ENCODE results near the gene EBF4. TPM values are rescaled to one million over a fixed set of nuclear protein-coding genes. Genes with fewer than 3 reads are reported as not detected.

Gene EBF4
- total RNA-seq, 2 experiments from 2014 or later = 1.5 to 4.4 TPM

DNA sequence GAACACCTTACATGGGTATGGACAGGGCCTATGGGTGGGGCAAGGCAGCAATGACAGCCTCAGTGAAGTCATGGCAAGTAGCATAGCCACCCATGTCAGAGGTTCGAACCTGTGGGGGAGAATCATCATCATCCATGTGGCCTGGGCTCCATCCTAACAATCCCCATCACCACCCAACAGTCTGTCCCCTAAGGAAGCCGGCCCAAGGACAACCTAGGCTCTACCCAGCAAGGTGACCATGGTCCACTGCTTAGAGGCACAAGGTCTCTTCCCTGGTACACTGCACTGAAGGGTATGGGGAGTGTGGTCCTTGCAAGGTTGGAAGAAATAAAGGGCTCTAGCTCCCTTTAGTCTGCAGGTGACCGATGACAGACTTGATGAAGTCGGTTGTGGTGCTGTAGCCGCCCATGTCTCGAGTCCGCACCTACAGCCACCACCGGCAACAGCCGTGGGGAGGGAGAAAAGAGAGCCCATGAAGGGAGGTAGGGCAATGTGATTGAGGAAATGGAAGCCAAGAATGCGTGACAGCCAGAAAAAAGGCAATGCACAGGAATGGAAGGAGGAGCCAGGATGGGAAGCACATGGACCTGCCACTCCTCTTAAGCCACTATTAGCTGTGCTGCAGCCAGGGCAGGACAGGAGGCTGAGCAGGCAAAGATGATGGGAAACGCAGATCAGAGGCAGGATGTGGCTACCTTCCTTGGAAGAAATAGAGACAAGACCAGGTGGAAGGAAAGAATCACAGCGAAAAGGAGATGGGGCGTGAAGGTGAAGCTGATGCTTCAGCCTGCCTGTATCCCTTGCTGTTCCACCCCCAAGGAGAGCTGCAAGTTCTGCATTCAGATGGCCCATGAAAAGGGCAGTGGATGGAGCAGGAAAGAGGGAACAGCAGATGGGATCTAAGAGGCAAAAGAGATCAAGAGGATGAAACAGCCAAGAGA is 33.9 kb upstream of the EBF4 start:
- ChIA-PET CTCF (ENCODE audit: unreplicated experiment) (no interaction called here), POLR2A (interaction anchor here (0.5 kb wide), 1 partner anchor 1814 kb away, joined by 3 read pairs; no protein-coding TSS in a partner anchor)
- H3K79me2 ChIP-seq (ENCODE audit: insufficient read depth, low read depth, low read length) = peaks cover 41% of the 10 kb centered on the region
- TF ChIP-seq EZH2phosphoT487 (IDR thresholded peaks at IDR 0.05; ENCODE audit: borderline replicate concordance, low read depth, low read length) = no peak
- TF ChIP-seq, protein P1, sequence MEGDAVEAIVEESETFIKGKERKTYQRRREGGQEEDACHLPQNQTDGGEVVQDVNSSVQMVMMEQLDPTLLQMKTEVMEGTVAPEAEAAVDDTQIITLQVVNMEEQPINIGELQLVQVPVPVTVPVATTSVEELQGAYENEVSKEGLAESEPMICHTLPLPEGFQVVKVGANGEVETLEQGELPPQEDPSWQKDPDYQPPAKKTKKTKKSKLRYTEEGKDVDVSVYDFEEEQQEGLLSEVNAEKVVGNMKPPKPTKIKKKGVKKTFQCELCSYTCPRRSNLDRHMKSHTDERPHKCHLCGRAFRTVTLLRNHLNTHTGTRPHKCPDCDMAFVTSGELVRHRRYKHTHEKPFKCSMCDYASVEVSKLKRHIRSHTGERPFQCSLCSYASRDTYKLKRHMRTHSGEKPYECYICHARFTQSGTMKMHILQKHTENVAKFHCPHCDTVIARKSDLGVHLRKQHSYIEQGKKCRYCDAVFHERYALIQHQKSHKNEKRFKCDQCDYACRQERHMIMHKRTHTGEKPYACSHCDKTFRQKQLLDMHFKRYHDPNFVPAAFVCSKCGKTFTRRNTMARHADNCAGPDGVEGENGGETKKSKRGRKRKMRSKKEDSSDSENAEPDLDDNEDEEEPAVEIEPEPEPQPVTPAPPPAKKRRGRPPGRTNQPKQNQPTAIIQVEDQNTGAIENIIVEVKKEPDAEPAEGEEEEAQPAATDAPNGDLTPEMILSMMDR (conservative IDR thresholded peaks at IDR 0.05; ENCODE audit: low read length) = no peak
- H3K9me2 ChIP-seq (ENCODE audit: insufficient read depth, low read length) = no peaks in the 10 kb centered on the region
- no peak overlapping the region for H3K4me3 ChIP-seq (ENCODE audit: low read depth, low read length, poor library complexity, severe bottlenecking)
- H3K27ac ChIP-seq (ENCODE audit: low read depth, low read length, poor library complexity, severe bottlenecking) = peak overlapping the region; percentile 3
- no peak for DNase-seq (ENCODE audit: low spot score)
- no TSS peak for BruUV-seq (replicated peaks)
- H2AFZ ChIP-seq (ENCODE audit: low read length) = no peak overlapping the region
- peaks cover 33% of the 10 kb centered on the region for H4K20me1 ChIP-seq (ENCODE audit: insufficient read depth, low read length)
- H3K4me1 ChIP-seq (ENCODE audit: insufficient read depth, low read length, poor library complexity, severe bottlenecking) = peaks cover 34% of the 10 kb centered on the region
- H3K4me2 ChIP-seq (ENCODE audit: low read length) = no peak overlapping the region
- H3K9me3 ChIP-seq (ENCODE audit: low read length) = no peaks in the 10 kb centered on the region
- H3K36me3 ChIP-seq (ENCODE audit: insufficient read depth, low read length) = peaks cover 98% of the 10 kb centered on the region
- intact Hi-C loops (cut with micrococcal nuclease; ENCODE audit: unreplicated experiment) = loop anchor here (10.0 kb wide), 1 partner anchor 546 kb away; the partner anchor contains the start of genes DDRGK1 and ITPA

DNA sequence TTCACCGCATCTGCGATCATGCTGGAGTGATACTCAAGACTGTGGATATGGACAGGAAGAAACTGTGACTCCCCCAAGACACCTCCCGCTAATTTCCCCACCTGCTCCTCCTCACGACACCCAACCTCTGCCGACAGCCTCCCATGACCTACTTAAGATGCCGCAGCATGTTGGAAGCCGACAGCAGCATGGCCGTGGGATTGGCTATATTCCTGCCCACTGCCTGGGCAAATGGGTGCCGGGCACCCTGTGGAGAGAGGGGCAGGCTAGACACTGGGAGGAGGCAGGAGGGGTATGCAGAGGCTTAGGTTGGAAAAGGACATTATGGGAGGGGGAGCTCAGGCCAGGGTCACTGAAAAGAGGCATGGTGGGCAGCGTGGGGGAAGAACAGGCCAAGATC is 33.0 kb upstream of the EBF4 start:
- ChIA-PET CTCF (ENCODE audit: unreplicated experiment) (no interaction called here), POLR2A (no interaction called here)
- Histone ChIP-seq H3K4me1 (ENCODE audit: insufficient read depth, low read length, poor library complexity, severe bottlenecking) (peaks cover 31% of the 10 kb centered on the region), H3K9me2 (ENCODE audit: insufficient read depth, low read length) (no peaks in the 10 kb centered on the region), H3K36me3 (ENCODE audit: insufficient read depth, low read length) (peaks cover 90% of the 10 kb centered on the region), H2AFZ (ENCODE audit: low read length) (no peak overlapping the region), H3K4me3 (ENCODE audit: low read depth, low read length, poor library complexity, severe bottlenecking) (no peak overlapping the region), H3K9me3 (ENCODE audit: low read length) (no peaks in the 10 kb centered on the region), H3K79me2 (ENCODE audit: insufficient read depth, low read depth, low read length) (peaks cover 35% of the 10 kb centered on the region), H3K27ac (ENCODE audit: low read depth, low read length, poor library complexity, severe bottlenecking) (no peak overlapping the region), H3K4me2 (ENCODE audit: low read length) (no peak overlapping the region), H4K20me1 (ENCODE audit: insufficient read depth, low read length) (peaks cover 25% of the 10 kb centered on the region)
- intact Hi-C loops (cut with micrococcal nuclease; ENCODE audit: unreplicated experiment) = loop anchor here (10.0 kb wide), 1 partner anchor 545 kb away; the partner anchor contains the start of genes DDRGK1 and ITPA
- no TSS peak for BruUV-seq (replicated peaks)
- no peak for DNase-seq (ENCODE audit: low spot score)
- TF ChIP-seq, protein P1 (conservative IDR thresholded peaks at IDR 0.05; ENCODE audit: low read length) = no peak
- no peak for TF ChIP-seq EZH2phosphoT487 (IDR thresholded peaks at IDR 0.05; ENCODE audit: borderline replicate concordance, low read depth, low read length)
